Kidney capillary endothelial cell (primary cell): ENCODE measurements around the gene TMPRSS6.

Experiments used
- DNase-seq: peaks from one replicate; pipeline ENCODE4 v3.0.0-alpha.2; 2018; ENCODE audit warnings: low spot score

Gene TMPRSS6

GRCh38 chr22:37117092-37117491, 7.6 kb upstream of the TMPRSS6 start:
- no peak for DNase-seq

GRCh38 chr22:37115032-37115431, 5.5 kb upstream of the TMPRSS6 start:
- no peak for DNase-seq

- no peak for DNase-seq
These were observed 4.2 kb upstream of the TMPRSS6 start for GRCh38 chr22:37113757-37114156.

GRCh38 chr22:37112084-37112728, 2.7 kb upstream of the TMPRSS6 start:
- no peak for DNase-seq

GRCh38 chr22:37111156-37111717, 1.7 kb upstream of the TMPRSS6 start:
- DNase-seq = no peak

- DNase-seq = no peak
These were observed 1.5 kb downstream of the TMPRSS6 start for GRCh38 chr22:37107816-37108621.

GRCh38 chr22:37105990-37106389, 3.5 kb downstream of the TMPRSS6 start:
- no peak for DNase-seq

GRCh38 chr22:37105154-37105553, 4.4 kb downstream of the TMPRSS6 start:
- DNase-seq = no peak

GRCh38 chr22:37103656-37104452, 5.7 kb downstream of the TMPRSS6 start:
- no peak for DNase-seq

- no peak for DNase-seq
These were observed 6.4 kb downstream of the TMPRSS6 start for GRCh38 chr22:37103151-37103550.

GRCh38 chr22:37101311-37102066, 8.0 kb downstream of the TMPRSS6 start:
- DNase-seq = no peak

GRCh38 chr22:37100589-37101127, 8.9 kb downstream of the TMPRSS6 start:
- no peak for DNase-seq

GRCh38 chr22:37098976-37099591, 10.4 kb downstream of the TMPRSS6 start:
- DNase-seq = no peak

- no peak for DNase-seq
These were observed 12.2 kb downstream of the TMPRSS6 start for GRCh38 chr22:37097346-37097745.

- no peak for DNase-seq
These were observed 14.4 kb downstream of the TMPRSS6 start for GRCh38 chr22:37095113-37095512.

GRCh38 chr22:37094239-37094638, 15.3 kb downstream of the TMPRSS6 start:
- DNase-seq = no peak

- DNase-seq = no peak
These were observed 16.5 kb downstream of the TMPRSS6 start for GRCh38 chr22:37092997-37093396.

- DNase-seq = no peak
These were observed 17.5 kb downstream of the TMPRSS6 start for GRCh38 chr22:37091994-37092393.

GRCh38 chr22:37090920-37091695, 18.4 kb downstream of the TMPRSS6 start:
- no peak for DNase-seq

GRCh38 chr22:37089434-37089833, 20.1 kb downstream of the TMPRSS6 start:
- no peak for DNase-seq
